H9 (cell line): ENCODE measurements around the gene PPP2R3A. TPM values are rescaled to one million over a fixed set of nuclear protein-coding genes. Genes with fewer than 3 reads are reported as not detected.

Experiments
- DNase-seq: peaks from one replicate; pipeline ENCODE4 v3.0.0-alpha.2; 2017
- H2AFZ ChIP-seq: one replicate; pipeline ENCODE4 v1.6.1; 2013; ENCODE audit warnings: mild to moderate bottlenecking, low read length, control low read depth, moderate library complexity
- H2AK5ac ChIP-seq: 2 replicates; pipeline ENCODE4 v1.6.1; 2013; ENCODE audit warnings: low read length, control low read depth, mixed read lengths; ENCODE audit not compliant: insufficient read length
- H2BK120ac ChIP-seq: one replicate; pipeline ENCODE4 v1.6.1; 2013; ENCODE audit warnings: low read depth, mild to moderate bottlenecking, low read length, control low read depth, inconsistent platforms; ENCODE audit not compliant: poor library complexity, severe bottlenecking
- H2BK12ac ChIP-seq: 2 replicates; pipeline ENCODE4 v1.6.1; 2013; ENCODE audit warnings: low read length, control low read depth, mixed read lengths, low read depth; ENCODE audit not compliant: insufficient read length
- H2BK15ac ChIP-seq: 2 replicates; pipeline ENCODE4 v1.6.1; 2013; ENCODE audit warnings: low read depth, low read length, control low read depth
- H2BK20ac ChIP-seq: one replicate; pipeline ENCODE4 v1.6.1; 2013; ENCODE audit warnings: low read depth, mild to moderate bottlenecking, low read length, control low read depth, inconsistent platforms; ENCODE audit not compliant: poor library complexity, severe bottlenecking
- H2BK5ac ChIP-seq: 2 replicates; pipeline ENCODE4 v1.6.1; 2013; ENCODE audit warnings: low read length, control low read depth, mixed read lengths; ENCODE audit not compliant: insufficient read length
- H3K14ac ChIP-seq: 2 replicates; pipeline ENCODE4 v1.6.1; 2013; ENCODE audit warnings: low read length, control low read depth; ENCODE audit not compliant: insufficient read depth
- H3K18ac ChIP-seq: 2 replicates; pipeline ENCODE4 v1.6.1; 2013; ENCODE audit warnings: low read depth, mild to moderate bottlenecking, mixed read lengths, low read length, control low read depth; ENCODE audit not compliant: insufficient read length
- H3K23ac ChIP-seq: 2 replicates; pipeline ENCODE4 v1.6.1; 2013; ENCODE audit warnings: low read length, control low read depth, mixed read lengths, low read depth; ENCODE audit not compliant: insufficient read length
- H3K23me2 ChIP-seq: 2 replicates; pipeline ENCODE4 v1.6.1; 2013; ENCODE audit warnings: low read depth, mild to moderate bottlenecking, mixed read lengths, low read length, control low read depth; ENCODE audit not compliant: insufficient read length, poor library complexity, severe bottlenecking
- H3K27ac ChIP-seq: 2 replicates; pipeline ENCODE4 v1.5.1; 2013; ENCODE audit warnings: low read length, control low read depth, mixed read lengths, low read depth; ENCODE audit not compliant: insufficient read length
- H3K27me3 ChIP-seq: 2 replicates; pipeline ENCODE4 v1.6.1; 2013; ENCODE audit warnings: low read length, control low read depth, inconsistent platforms; ENCODE audit not compliant: insufficient read depth
- H3K4ac ChIP-seq: 2 replicates; pipeline ENCODE4 v1.6.1; 2013; ENCODE audit warnings: low read depth, mild to moderate bottlenecking, control low read depth, inconsistent platforms, low read length, moderate library complexity
- H3K4me1 ChIP-seq: 2 replicates; pipeline ENCODE4 v1.6.1; 2013; ENCODE audit warnings: low read length, control low read depth, inconsistent platforms; ENCODE audit not compliant: insufficient read depth
- H3K4me2 ChIP-seq: 2 replicates; pipeline ENCODE4 v1.6.1; 2013; ENCODE audit warnings: low read length, control low read depth, mixed read lengths; ENCODE audit not compliant: insufficient read length, insufficient read depth
- H3K56ac ChIP-seq: 2 replicates; pipeline ENCODE4 v1.6.1; 2013; ENCODE audit warnings: low read depth, mild to moderate bottlenecking, mixed read lengths, low read length, control low read depth; ENCODE audit not compliant: insufficient read length
- H3K79me1 ChIP-seq: 2 replicates; pipeline ENCODE4 v1.6.1; 2013; ENCODE audit warnings: low read depth, mild to moderate bottlenecking, moderate library complexity, low read length, control low read depth, inconsistent platforms; ENCODE audit not compliant: insufficient read depth, poor library complexity, severe bottlenecking
- H3K79me2 ChIP-seq: 2 replicates; pipeline ENCODE4 v1.6.1; 2013; ENCODE audit warnings: low read length, control low read depth, inconsistent platforms; ENCODE audit not compliant: insufficient read depth
- H3K9ac ChIP-seq: 2 replicates; pipeline ENCODE4 v1.6.1; 2013; ENCODE audit warnings: low read length, control low read depth, mixed read lengths; ENCODE audit not compliant: insufficient read length; ENCODE audit errors: extremely low read depth
- H3K9me3 ChIP-seq: one replicate; pipeline ENCODE4 v1.6.1; 2013; ENCODE audit warnings: low read depth, low read length, inconsistent platforms; ENCODE audit not compliant: control insufficient read depth
- H3T11ph ChIP-seq: one replicate; pipeline ENCODE4 v1.6.1; 2013; ENCODE audit warnings: mild to moderate bottlenecking, low read length, control low read depth, inconsistent platforms
- H4K20me1 ChIP-seq: one replicate; pipeline ENCODE4 v1.6.1; 2013; ENCODE audit not compliant: control insufficient read depth, insufficient read length, insufficient read depth
- H4K5ac ChIP-seq: 2 replicates; pipeline ENCODE4 v1.6.1; 2013; ENCODE audit warnings: low read depth, mild to moderate bottlenecking, mixed read lengths, low read length, control low read depth; ENCODE audit not compliant: insufficient read length
- H4K8ac ChIP-seq: replicated peaks from 2 replicates; pipeline ENCODE4 v1.6.1; 2013; ENCODE audit warnings: low read length, control low read depth, mixed read lengths, low read depth; ENCODE audit not compliant: insufficient read length
- H4K91ac ChIP-seq: 2 replicates; pipeline ENCODE4 v1.6.1; 2013; ENCODE audit warnings: low read depth, mild to moderate bottlenecking, moderate library complexity, mixed read lengths, low read length, control low read depth; ENCODE audit not compliant: insufficient read length
- H3K27ac Mint-ChIP-seq, 3 experiments: 2 replicates in 2 of 3; 3 replicates in 1 of 3; pipeline ENCODE4 v1.8.0; 2020 to 2021; ENCODE audit warnings: mixed read lengths in 3 of 3, mild to moderate bottlenecking in 1 of 3, moderate library complexity in 1 of 3
- H3K27me3 Mint-ChIP-seq: 2 replicates; pipeline ENCODE4 v1.8.0; 2021; ENCODE audit warnings: low read depth, mild to moderate bottlenecking, moderate library complexity, mixed read lengths
- H3K36me3 Mint-ChIP-seq, 3 experiments: 2 replicates in 2 of 3; 3 replicates in 1 of 3; pipeline ENCODE4 v1.8.0; 2020 to 2021; ENCODE audit warnings: low read depth in 3 of 3, mixed read lengths in 3 of 3; ENCODE audit not compliant: insufficient read depth in 1 of 3
- H3K4me1 Mint-ChIP-seq, 2 experiments: 2 replicates each; pipeline ENCODE4 v1.8.0; 2020; ENCODE audit warnings: mixed read lengths in 2 of 2
- H3K4me3 Mint-ChIP-seq, 2 experiments: 2 replicates in 1 of 2; 3 replicates in 1 of 2; pipeline ENCODE4 v1.8.0; 2020 to 2021; ENCODE audit warnings: mild to moderate bottlenecking in 2 of 2, mixed read lengths in 2 of 2, moderate library complexity in 1 of 2
- H3K9me3 Mint-ChIP-seq, 2 experiments: 2 replicates in 1 of 2; 3 replicates in 1 of 2; pipeline ENCODE4 v1.8.0; 2020; ENCODE audit warnings: mild to moderate bottlenecking in 2 of 2, mixed read lengths in 2 of 2, moderate library complexity in 1 of 2
- CTCF ChIP-seq: fragments of 200-600 bp; sonication (generic); conservative IDR thresholded peaks from 3 replicates; pipeline ENCODE4 v1.8.0; 2021; ENCODE audit warnings: antibody characterized with exemption, mild to moderate bottlenecking
- WGBS: extraction: QIAGEN DNeasy Blood & Tissue Kit; methylation state at CpG from one replicate; pipeline ENCODE4 v1.1.7; 2013; ENCODE audit warnings: missing lambda C conversion rate, low lambda C conversion rate, mixed read lengths; ENCODE audit not compliant: insufficient read length; ENCODE audit errors: extremely low coverage; 5-methylcytosine and 5-hydroxymethylcytosine counted together
- total RNA-seq: library from RNA; stranded (reverse); gene quantifications from 2 replicates; pipeline ENCODE4 v1.2.1, GENCODE V29; 2021

PPP2R3A gene
- total RNA-seq, 1 experiment from 2014 or later: 12.4 TPM

GRCh38 chr3:135917076-135917475 lies 48.5 kb upstream of the PPP2R3A start:
- H3K18ac ChIP-seq: no peak overlapping the region
- H4K8ac ChIP-seq: no peak overlapping the region
- TF ChIP-seq CTCF: no peak
- H3K4me1 Mint-ChIP-seq: peaks cover 11 to 13% of the 10 kb centered on the region in 2 experiments
- H4K20me1 ChIP-seq: no peaks in the 10 kb centered on the region
- no peaks in the 10 kb centered on the region for H3K23me2 ChIP-seq
- no peak overlapping the region for H2BK15ac ChIP-seq
- no peak overlapping the region for H3K4ac ChIP-seq
- no peaks in the 10 kb centered on the region for H3K9me3 ChIP-seq
- H2AFZ ChIP-seq: no peak overlapping the region
- no peak overlapping the region for H3K56ac ChIP-seq
- no peak overlapping the region for H3K14ac ChIP-seq
- no peaks in the 10 kb centered on the region for H3K27me3 ChIP-seq
- H3K9ac ChIP-seq: no peak overlapping the region
- no peaks in the 10 kb centered on the region for H3K79me1 ChIP-seq
- no peak overlapping the region for H2BK120ac ChIP-seq
- no CpG with 5 or more reads among the region's 3 CpGs for WGBS
- H4K5ac ChIP-seq: no peak overlapping the region
- no peaks in the 10 kb centered on the region; a peak in 1 of 5 replicates for H3K9me3 Mint-ChIP-seq
- H3K27ac Mint-ChIP-seq: no peak overlapping the region
- no peaks in the 10 kb centered on the region for H3K4me1 ChIP-seq
- H3K4me2 ChIP-seq: no peak overlapping the region
- no peak overlapping the region for H3K23ac ChIP-seq
- no peak overlapping the region for H4K91ac ChIP-seq
- no peaks in the 10 kb centered on the region for H3K36me3 Mint-ChIP-seq
- H3K79me2 ChIP-seq: no peaks in the 10 kb centered on the region
- H2BK12ac ChIP-seq: no peak overlapping the region
- H3K27me3 Mint-ChIP-seq: no peaks in the 10 kb centered on the region
- H3T11ph ChIP-seq: no peak overlapping the region
- H3K27ac ChIP-seq: no peak overlapping the region
- no peak for DNase-seq
- no peak overlapping the region for H2BK5ac ChIP-seq
- no peak overlapping the region for H2AK5ac ChIP-seq
- no peak overlapping the region for H3K4me3 Mint-ChIP-seq
- no peak overlapping the region for H2BK20ac ChIP-seq
